ENCODE data around the gene VASH2.

The VASH2 gene

GRCh38 chr1:212968368-212968863, 18.1 kb downstream of the VASH2 start:
- no peak for TF ChIP-seq CTCF (IDR thresholded peaks at IDR 0.05; ENCODE audit: borderline replicate concordance, insufficient read depth, low read depth, low read length)
- no peak overlapping the region for H3K4me3 ChIP-seq (ENCODE audit: low read depth, low read length)

- TF ChIP-seq CTCF (IDR thresholded peaks at IDR 0.05; ENCODE audit: borderline replicate concordance, insufficient read depth, low read depth, low read length): no peak
- no peak overlapping the region for H3K4me3 ChIP-seq (ENCODE audit: low read depth, low read length)
These were observed 19.7 kb downstream of the VASH2 start for GRCh38 chr1:212970085-212970484.

- TF ChIP-seq CTCF (IDR thresholded peaks at IDR 0.05; ENCODE audit: borderline replicate concordance, insufficient read depth, low read depth, low read length): no peak
- no peak overlapping the region for H3K4me3 ChIP-seq (ENCODE audit: low read depth, low read length)
These were observed 21.0 kb downstream of the VASH2 start for GRCh38 chr1:212971312-212971711.

- no peak for TF ChIP-seq CTCF (IDR thresholded peaks at IDR 0.05; ENCODE audit: borderline replicate concordance, insufficient read depth, low read depth, low read length)
- no peak overlapping the region for H3K4me3 ChIP-seq (ENCODE audit: low read depth, low read length)
These were observed 23.1 kb downstream of the VASH2 start for GRCh38 chr1:212973426-212973825.

- H3K4me3 ChIP-seq (ENCODE audit: low read depth, low read length): no peak overlapping the region
- TF ChIP-seq CTCF (IDR thresholded peaks at IDR 0.05; ENCODE audit: borderline replicate concordance, insufficient read depth, low read depth, low read length): no peak
These were observed 23.6 kb downstream of the VASH2 start for GRCh38 chr1:212973899-212974298.

- no peak for TF ChIP-seq CTCF (IDR thresholded peaks at IDR 0.05; ENCODE audit: borderline replicate concordance, insufficient read depth, low read depth, low read length)
- no peak overlapping the region for H3K4me3 ChIP-seq (ENCODE audit: low read depth, low read length)
These were observed 24.4 kb downstream of the VASH2 start for GRCh38 chr1:212974711-212975110.

GRCh38 chr1:212975111-212975918, 25.0 kb downstream of the VASH2 start:
- TF ChIP-seq CTCF (IDR thresholded peaks at IDR 0.05; ENCODE audit: borderline replicate concordance, insufficient read depth, low read depth, low read length): no peak
- no peak overlapping the region for H3K4me3 ChIP-seq (ENCODE audit: low read depth, low read length)

Data from GM12875 (cell line).